ENCODE measurements around the gene CYFIP1.

CYFIP1 gene

GRCh38 chr15:22831473-22831872 lies 148.7 kb downstream of the CYFIP1 start:
- no peak for TF ChIP-seq CTCF (IDR thresholded peaks at IDR 0.05)
- Histone ChIP-seq H3K9me3 (no peaks in the 10 kb centered on the region), H3K4me3 (no peak overlapping the region), H3K27ac (no peak overlapping the region), H3K4me1 (no peaks in the 10 kb centered on the region), H3K36me3 (peaks cover 0 to 23% (median 4%) of the 10 kb centered on the region in 3 donors), H3K27me3 (no peaks in the 10 kb centered on the region)
- intact Hi-C loops (cut with DNase I; ENCODE audit: low total_unique reads), result loop anchor here (10.0 kb wide), 1 partner anchor 143 kb away; no protein-coding TSS in a partner anchor
- DNase-seq, result no peak

- no peak for DNase-seq
- H3K4me1 ChIP-seq, result no peaks in the 10 kb centered on the region
- peaks cover 20 to 60% (median 21%) of the 10 kb centered on the region in 3 donors for H3K36me3 ChIP-seq
- H3K9me3 ChIP-seq, result no peaks in the 10 kb centered on the region
- intact Hi-C loops (cut with DNase I; ENCODE audit: low total_unique reads), result no loop called here
- H3K27ac ChIP-seq, result no peak overlapping the region
- no peak for TF ChIP-seq CTCF (IDR thresholded peaks at IDR 0.05)
- no peaks in the 10 kb centered on the region for H3K27me3 ChIP-seq
- no peak overlapping the region for H3K4me3 ChIP-seq
These were observed 153.0 kb downstream of the CYFIP1 start for GRCh38 chr15:22827125-22827524.

- Histone ChIP-seq H3K36me3 (peaks cover 34 to 77% (median 36%) of the 10 kb centered on the region in 3 donors), H3K4me3 (no peak overlapping the region), H3K27me3 (no peaks in the 10 kb centered on the region), H3K27ac (no peak overlapping the region), H3K4me1 (no peaks in the 10 kb centered on the region), H3K9me3 (no peaks in the 10 kb centered on the region)
- no peak for DNase-seq
- intact Hi-C loops (cut with DNase I; ENCODE audit: low total_unique reads), result no loop called here
- TF ChIP-seq CTCF (IDR thresholded peaks at IDR 0.05), result no peak
These were observed 156.6 kb downstream of the CYFIP1 start for GRCh38 chr15:22823495-22824128.

- no peaks in the 10 kb centered on the region for H3K27me3 ChIP-seq
- intact Hi-C loops (cut with DNase I; ENCODE audit: low total_unique reads), result no loop called here
- peaks cover 26 to 46% (median 36%) of the 10 kb centered on the region in 3 donors for H3K36me3 ChIP-seq
- DNase-seq, result no peak
- no peak overlapping the region for H3K4me3 ChIP-seq
- no peaks in the 10 kb centered on the region for H3K9me3 ChIP-seq
- H3K27ac ChIP-seq, result no peak overlapping the region
- no peak for TF ChIP-seq CTCF (IDR thresholded peaks at IDR 0.05)
- no peaks in the 10 kb centered on the region for H3K4me1 ChIP-seq
These were observed 160.5 kb downstream of the CYFIP1 start for GRCh38 chr15:22819651-22820050.
